Measurements from ENCODE around the gene VOPP1. TPM values are rescaled to one million over a fixed set of nuclear protein-coding genes. Genes with fewer than 3 reads are reported as not detected.

VOPP1 gene
- total RNA-seq, 2 experiments from 2014 or later, result 51.4 to 52.7 TPM

- POLR2A ChIA-PET, result no interaction called here
- no peak overlapping the region for H3K4me3 Mint-ChIP-seq
- no peak for DNase-seq
These were observed 140.4 kb downstream of the VOPP1 start for GRCh38 chr7:55431898-55432297.

DNA sequence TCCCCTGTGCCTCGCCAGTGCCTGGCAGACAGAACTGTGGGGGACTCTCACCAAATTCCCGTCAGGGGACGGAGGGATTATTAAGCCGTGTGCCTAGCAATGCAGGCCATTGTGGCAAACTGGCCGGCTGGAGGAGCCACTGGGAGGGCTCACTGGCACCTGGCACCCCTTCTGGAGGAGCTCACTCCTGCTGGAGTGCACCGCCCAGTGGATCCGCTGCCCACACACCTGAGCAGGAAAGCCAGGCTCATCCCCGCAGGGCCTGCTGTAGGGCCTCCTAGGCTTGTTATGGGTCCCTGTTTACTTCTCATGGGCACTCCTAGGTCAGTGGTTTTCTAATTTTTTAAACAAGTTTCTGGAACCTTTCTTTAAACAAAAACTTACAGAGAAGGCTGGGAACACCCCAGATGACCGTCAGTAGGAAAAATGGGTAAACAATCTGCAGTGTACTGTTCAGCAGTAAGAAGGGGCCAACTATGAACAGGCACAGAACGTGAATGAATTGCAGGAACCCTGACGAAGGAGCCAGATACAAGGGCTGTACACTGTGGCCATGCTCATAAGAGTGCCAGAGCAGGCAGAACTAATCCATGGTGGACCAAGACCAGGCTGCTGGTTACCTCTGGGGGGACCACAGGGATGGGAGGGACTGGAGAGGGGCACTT is 142.3 kb downstream of the VOPP1 start:
- H3K9me3 Mint-ChIP-seq, result no peaks in the 10 kb centered on the region
- peaks cover 5% of the 10 kb centered on the region for H3K36me3 Mint-ChIP-seq (ENCODE audit: low read depth)
- H3K27me3 Mint-ChIP-seq, result no peaks in the 10 kb centered on the region
- peaks cover 6% of the 10 kb centered on the region for H3K4me1 Mint-ChIP-seq
- ChIA-PET POLR2A (no interaction called here), CTCF (interaction anchor here (0.8 to 3.5 kb wide), 2 partner anchors 15 to 163 kb away, joined by 3 to 15 read pairs; no protein-coding TSS in a partner anchor)
- no peak overlapping the region for H3K27ac Mint-ChIP-seq
- DNase-seq, result no peak
- H3K4me3 Mint-ChIP-seq, result no peak overlapping the region

More at GRCh38 chr7:55431898-55432297, 140.4 kb downstream of the VOPP1 start:
- no peaks in the 10 kb centered on the region for H3K36me3 Mint-ChIP-seq (ENCODE audit: low read depth)
- no peaks in the 10 kb centered on the region for H3K27me3 Mint-ChIP-seq
- CTCF ChIA-PET, result interaction anchor here (0.8 to 2.3 kb wide), 6 partner anchors 9 to 166 kb away, joined by 3 to 11 read pairs (median 8); no protein-coding TSS in a partner anchor
- H3K4me1 Mint-ChIP-seq, result peaks cover 6% of the 10 kb centered on the region
- no peaks in the 10 kb centered on the region for H3K9me3 Mint-ChIP-seq
- H3K27ac Mint-ChIP-seq, result no peak overlapping the region

DNA sequence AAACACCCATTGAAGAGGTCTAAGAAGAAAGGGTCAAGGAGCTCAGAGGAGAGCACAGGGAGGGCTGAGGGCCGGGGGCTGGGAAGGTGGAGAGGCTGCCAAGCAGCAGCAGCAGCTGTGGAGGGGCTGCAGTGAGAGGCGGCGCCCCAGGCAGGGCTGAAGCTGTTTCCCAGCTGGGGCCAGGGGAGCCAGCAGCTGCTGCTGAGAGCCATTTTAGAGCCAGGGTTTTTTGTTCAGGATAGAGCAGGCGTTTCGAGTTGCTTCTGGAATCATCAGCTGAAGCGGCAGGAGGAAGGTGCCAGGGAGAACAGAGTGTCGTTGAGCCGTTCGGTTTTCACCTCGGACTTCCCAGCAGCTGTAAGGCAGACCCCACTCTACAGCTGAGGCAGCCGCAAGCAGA is 144.5 kb downstream of the VOPP1 start:
- no peak overlapping the region for H3K27ac Mint-ChIP-seq
- POLR2A ChIA-PET, result no interaction called here
- no peak overlapping the region for H3K4me3 Mint-ChIP-seq
- no peaks in the 10 kb centered on the region for H3K9me3 Mint-ChIP-seq
- CTCF ChIA-PET, result interaction anchor here (0.6 to 3.5 kb wide), 3 partner anchors 13 to 170 kb away, joined by 3 to 15 read pairs (median 3); no protein-coding TSS in a partner anchor
- peaks cover 5% of the 10 kb centered on the region for H3K36me3 Mint-ChIP-seq (ENCODE audit: low read depth)
- no peak for DNase-seq
- H3K27me3 Mint-ChIP-seq, result no peaks in the 10 kb centered on the region
- peaks cover 6% of the 10 kb centered on the region for H3K4me1 Mint-ChIP-seq

DNA sequence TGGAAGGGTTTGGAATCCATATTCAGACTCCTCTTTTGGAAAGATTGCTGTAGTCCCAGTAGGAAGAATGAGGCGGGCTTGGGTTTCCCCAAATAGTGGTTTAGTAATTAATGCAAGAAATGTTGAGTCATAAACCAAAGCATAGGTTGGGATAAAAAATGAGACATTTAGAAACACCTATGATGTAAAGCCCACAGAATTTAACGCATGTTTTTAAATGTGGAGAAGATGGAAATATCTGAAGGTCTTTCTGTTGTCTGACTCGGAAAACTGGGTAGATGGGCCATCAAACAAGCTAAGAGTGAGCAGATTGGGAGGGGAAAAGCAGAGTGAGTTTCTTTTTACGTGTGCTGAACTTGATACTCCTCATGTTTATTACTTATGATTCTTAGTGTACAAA is 145.0 kb downstream of the VOPP1 start:
- H3K27me3 Mint-ChIP-seq, result no peaks in the 10 kb centered on the region
- H3K36me3 Mint-ChIP-seq (ENCODE audit: low read depth), result peaks cover 5% of the 10 kb centered on the region
- H3K27ac Mint-ChIP-seq, result no peak overlapping the region
- H3K9me3 Mint-ChIP-seq, result no peaks in the 10 kb centered on the region
- H3K4me3 Mint-ChIP-seq, result no peak overlapping the region
- peaks cover 6% of the 10 kb centered on the region for H3K4me1 Mint-ChIP-seq
- ChIA-PET POLR2A (no interaction called here), CTCF (interaction anchor here (0.8 to 3.5 kb wide), 3 partner anchors 13 to 170 kb away, joined by 3 to 15 read pairs (median 3); no protein-coding TSS in a partner anchor)
- DNase-seq, result no peak

DNA sequence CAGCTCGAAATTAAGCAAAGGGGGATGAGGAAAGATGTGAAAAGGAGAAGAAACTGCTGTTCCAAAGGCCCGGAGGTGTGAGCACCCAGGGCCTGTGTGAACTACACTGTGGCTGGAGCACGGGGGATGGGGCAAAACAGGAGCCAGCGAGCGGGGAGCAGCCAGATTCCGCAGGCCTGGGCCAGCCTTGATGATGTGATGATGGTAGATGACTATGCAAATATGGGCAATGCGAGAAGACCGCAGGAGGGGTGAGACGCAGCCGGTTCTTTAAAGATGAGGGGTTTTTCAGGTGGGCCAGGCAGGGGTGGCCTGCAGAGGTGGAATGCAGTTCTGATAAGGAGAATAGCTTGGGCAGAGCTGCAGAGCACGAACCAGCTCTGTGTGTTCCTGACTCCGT is 145.6 kb downstream of the VOPP1 start:
- ChIA-PET CTCF (interaction anchor here (1.2 to 3.5 kb wide), 2 partner anchors 12 to 17 kb away, joined by 3 to 15 read pairs; no protein-coding TSS in a partner anchor), POLR2A (no interaction called here)
- DNase-seq, result no peak
- Mint-ChIP-seq H3K27me3 (no peaks in the 10 kb centered on the region), H3K4me3 (no peak overlapping the region), H3K27ac (no peak overlapping the region), H3K4me1 (peaks cover 6% of the 10 kb centered on the region), H3K9me3 (no peaks in the 10 kb centered on the region), H3K36me3 (ENCODE audit: low read depth) (peaks cover 5% of the 10 kb centered on the region)

DNA sequence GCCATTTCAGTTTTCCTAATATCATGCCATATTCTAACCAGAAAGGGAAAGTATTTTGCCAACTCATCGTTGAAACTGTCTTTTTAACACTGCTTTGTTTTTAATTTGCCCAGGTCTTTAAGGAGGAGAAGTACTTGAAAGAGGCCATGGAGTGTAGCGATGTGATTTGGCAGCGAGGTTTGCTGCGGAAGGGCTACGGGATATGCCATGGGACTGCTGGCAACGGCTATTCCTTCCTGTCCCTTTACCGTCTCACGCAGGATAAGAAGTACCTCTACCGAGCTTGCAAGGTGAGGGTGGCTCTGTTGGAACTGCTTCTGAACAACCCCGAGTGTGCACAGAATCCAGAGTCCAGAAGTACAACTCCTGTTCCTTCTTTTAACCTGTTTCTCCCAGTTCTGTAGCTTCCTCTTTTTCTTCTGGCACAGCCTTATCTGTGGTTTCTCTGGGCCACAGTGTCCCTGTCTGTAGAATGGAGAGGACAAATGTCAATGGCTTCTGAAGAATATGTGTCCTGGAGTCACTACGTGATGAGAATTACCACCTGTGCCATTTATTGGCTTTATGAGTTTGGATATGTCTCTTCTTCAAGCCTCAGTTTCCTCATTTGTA is 147.1 kb downstream of the VOPP1 start:
- Mint-ChIP-seq H3K36me3 (ENCODE audit: low read depth) (peaks cover 5% of the 10 kb centered on the region), H3K4me3 (no peak overlapping the region), H3K9me3 (no peaks in the 10 kb centered on the region), H3K27me3 (no peaks in the 10 kb centered on the region), H3K4me1 (peaks cover 6% of the 10 kb centered on the region), H3K27ac (no peak overlapping the region)
- ChIA-PET CTCF (no interaction called here), POLR2A (no interaction called here)
- no peak for DNase-seq

- Mint-ChIP-seq H3K36me3 (ENCODE audit: low read depth) (peaks cover 5% of the 10 kb centered on the region), H3K27me3 (no peaks in the 10 kb centered on the region), H3K27ac (no peak overlapping the region), H3K4me3 (no peak overlapping the region), H3K9me3 (no peaks in the 10 kb centered on the region), H3K4me1 (peaks cover 6% of the 10 kb centered on the region)
- ChIA-PET POLR2A (no interaction called here), CTCF (interaction anchor here (0.5 to 2.1 kb wide), 3 partner anchors 9 to 125 kb away, joined by 4 to 9 read pairs (median 5); no protein-coding TSS in a partner anchor)
- no peak for DNase-seq
These were observed 148.4 kb downstream of the VOPP1 start for GRCh38 chr7:55423891-55424290.

- peaks cover 6% of the 10 kb centered on the region for H3K4me1 Mint-ChIP-seq
- no peak for DNase-seq
- H3K27ac Mint-ChIP-seq, result no peak overlapping the region
- CTCF ChIA-PET, result interaction anchor here (0.5 to 2.1 kb wide), 3 partner anchors 8 to 125 kb away, joined by 4 to 9 read pairs (median 5); no protein-coding TSS in a partner anchor
- POLR2A ChIA-PET, result no interaction called here
- no peaks in the 10 kb centered on the region for H3K9me3 Mint-ChIP-seq
- H3K36me3 Mint-ChIP-seq (ENCODE audit: low read depth), result peaks cover 5% of the 10 kb centered on the region
- H3K4me3 Mint-ChIP-seq, result no peak overlapping the region
- H3K27me3 Mint-ChIP-seq, result no peaks in the 10 kb centered on the region
These were observed 149.0 kb downstream of the VOPP1 start for GRCh38 chr7:55423277-55423711.

Other genes with a start within 250 kb of the VOPP1 start
- 1 to 10 TPM; 6.4 TPM for gene LANCL2, start 207.2 kb downstream of the VOPP1 start, total RNA-seq